DND-41 (cell line): ENCODE results near the gene C6orf132.

Experiments used
- ATAC-seq: fragments of 200-7000 bp; cut with Tn5 transposase; 3 replicates; pipeline ENCODE4 v1.9.1; 2021; ENCODE audit warnings: low read depth; ENCODE audit not compliant: insufficient read depth
- DNase-seq: peaks from one replicate; pipeline ENCODE4 v3.0.0-alpha.2; 2020
- H2AFZ ChIP-seq: 2 replicates; pipeline ENCODE4 v1.6.0; 2012; ENCODE audit warnings: low read depth, low read length
- H3K27ac ChIP-seq: 2 replicates; pipeline ENCODE4 v1.5.1; 2012; ENCODE audit warnings: low read length, inconsistent platforms
- H3K27me3 ChIP-seq: fragments of 200-600 bp; sonication (generic); 2 replicates; pipeline ENCODE4 v1.6.0; 2012; ENCODE audit warnings: low read length, mild to moderate bottlenecking, inconsistent platforms; ENCODE audit not compliant: insufficient read depth, poor library complexity
- H3K36me3 ChIP-seq: 2 replicates; pipeline ENCODE4 v1.5.1; 2012; ENCODE audit warnings: low read length, inconsistent platforms; ENCODE audit not compliant: insufficient read depth
- H3K4me1 ChIP-seq: 2 replicates; pipeline ENCODE4 v1.5.1; 2012; ENCODE audit warnings: mild to moderate bottlenecking, low read length; ENCODE audit not compliant: insufficient read depth
- H3K4me2 ChIP-seq: 2 replicates; pipeline ENCODE4 v1.6.0; 2012; ENCODE audit warnings: mild to moderate bottlenecking, moderate library complexity, low read length, inconsistent platforms; ENCODE audit not compliant: insufficient read depth
- H3K4me3 ChIP-seq, 2 experiments: fragments of 200-600 bp in 1 of 2; shearing (Covaris generic) in 1 of 2; 2 replicates each; pipeline ENCODE4 v1.5.1; 2012 to 2016; ENCODE audit warnings: inconsistent platforms in 2 of 2, low read length in 2 of 2, mild to moderate bottlenecking in 2 of 2, low read depth in 1 of 2, moderate library complexity in 1 of 2
- H3K79me2 ChIP-seq: 2 replicates; pipeline ENCODE4 v1.6.0; 2012; ENCODE audit warnings: low read length, inconsistent platforms; ENCODE audit not compliant: insufficient read depth
- H3K9ac ChIP-seq: 2 replicates; pipeline ENCODE4 v1.6.0; 2012; ENCODE audit warnings: low read depth, mild to moderate bottlenecking, inconsistent platforms, low read length, moderate library complexity
- H3K9me3 ChIP-seq: 2 replicates; pipeline ENCODE4 v1.5.1; 2012; ENCODE audit warnings: low read length, moderate library complexity, mild to moderate bottlenecking, inconsistent platforms; ENCODE audit not compliant: insufficient read depth, severe bottlenecking
- H4K20me1 ChIP-seq: 2 replicates; pipeline ENCODE4 v1.6.0; 2012; ENCODE audit warnings: low read length; ENCODE audit not compliant: insufficient read depth
- EZH2 ChIP-seq: IDR thresholded peaks from 3 replicates; pipeline ENCODE4 v1.6.1; 2012; ENCODE audit warnings: borderline replicate concordance, low read depth, mild to moderate bottlenecking, moderate library complexity, low read length, inconsistent platforms; ENCODE audit not compliant: severe bottlenecking
- TF ChIP-seq, protein P1 (sequence below): IDR thresholded peaks from 2 replicates; pipeline ENCODE4 v1.5.1; 2012; ENCODE audit warnings: borderline replicate concordance, low read length, moderate library complexity, mild to moderate bottlenecking; ENCODE audit not compliant: poor library complexity, severe bottlenecking; ENCODE audit errors: extremely low read depth

The C6orf132 gene

DNA sequence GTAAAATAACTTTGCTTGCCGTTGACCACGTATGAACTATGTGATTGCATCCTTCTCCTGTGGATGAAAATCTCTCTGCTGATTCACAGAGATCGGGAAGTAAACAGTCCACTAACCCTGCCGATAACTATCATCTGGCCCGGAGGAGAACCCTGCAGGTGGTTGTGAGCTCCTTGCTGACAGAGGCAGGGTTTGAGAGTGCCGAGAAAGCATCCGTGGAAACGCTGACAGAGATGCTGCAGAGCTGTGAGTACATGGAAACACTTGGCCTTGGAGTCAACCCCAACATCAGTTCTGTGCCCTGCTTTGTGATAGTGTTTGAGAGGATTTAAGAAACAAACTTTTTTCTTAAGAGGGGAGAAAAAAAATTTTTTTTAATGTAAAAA lies 91.2 kb downstream of the C6orf132 start:
- TF ChIP-seq, protein P1, sequence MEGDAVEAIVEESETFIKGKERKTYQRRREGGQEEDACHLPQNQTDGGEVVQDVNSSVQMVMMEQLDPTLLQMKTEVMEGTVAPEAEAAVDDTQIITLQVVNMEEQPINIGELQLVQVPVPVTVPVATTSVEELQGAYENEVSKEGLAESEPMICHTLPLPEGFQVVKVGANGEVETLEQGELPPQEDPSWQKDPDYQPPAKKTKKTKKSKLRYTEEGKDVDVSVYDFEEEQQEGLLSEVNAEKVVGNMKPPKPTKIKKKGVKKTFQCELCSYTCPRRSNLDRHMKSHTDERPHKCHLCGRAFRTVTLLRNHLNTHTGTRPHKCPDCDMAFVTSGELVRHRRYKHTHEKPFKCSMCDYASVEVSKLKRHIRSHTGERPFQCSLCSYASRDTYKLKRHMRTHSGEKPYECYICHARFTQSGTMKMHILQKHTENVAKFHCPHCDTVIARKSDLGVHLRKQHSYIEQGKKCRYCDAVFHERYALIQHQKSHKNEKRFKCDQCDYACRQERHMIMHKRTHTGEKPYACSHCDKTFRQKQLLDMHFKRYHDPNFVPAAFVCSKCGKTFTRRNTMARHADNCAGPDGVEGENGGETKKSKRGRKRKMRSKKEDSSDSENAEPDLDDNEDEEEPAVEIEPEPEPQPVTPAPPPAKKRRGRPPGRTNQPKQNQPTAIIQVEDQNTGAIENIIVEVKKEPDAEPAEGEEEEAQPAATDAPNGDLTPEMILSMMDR, result no peak
- no peak for TF ChIP-seq EZH2
- Histone ChIP-seq H3K4me2 (peak overlapping the region; percentile 87), H3K4me3 (peak overlapping the region; percentile 81 to 85), H3K36me3 (peaks cover 45% of the 10 kb centered on the region), H4K20me1 (peaks cover 3% of the 10 kb centered on the region), H3K27ac (peak overlapping the region; percentile 99), H3K9ac (peak overlapping the region; percentile 76), H3K9me3 (no peaks in the 10 kb centered on the region), H3K4me1 (peaks cover 66% of the 10 kb centered on the region), H3K79me2 (peaks cover 61% of the 10 kb centered on the region), H3K27me3 (no peaks in the 10 kb centered on the region), H2AFZ (peak overlapping the region; percentile 82; the same call in 1 of the 2 replicates)
- no peak for DNase-seq
- no peak for ATAC-seq
